ENCODE results near the gene PDCD4. TPM values are rescaled to one million over a fixed set of nuclear protein-coding genes. Genes with fewer than 3 reads are reported as not detected.

The PDCD4 gene
- total and polyA plus RNA-seq, 4 donors: 81.8 to 123 (median 104) TPM

DNA sequence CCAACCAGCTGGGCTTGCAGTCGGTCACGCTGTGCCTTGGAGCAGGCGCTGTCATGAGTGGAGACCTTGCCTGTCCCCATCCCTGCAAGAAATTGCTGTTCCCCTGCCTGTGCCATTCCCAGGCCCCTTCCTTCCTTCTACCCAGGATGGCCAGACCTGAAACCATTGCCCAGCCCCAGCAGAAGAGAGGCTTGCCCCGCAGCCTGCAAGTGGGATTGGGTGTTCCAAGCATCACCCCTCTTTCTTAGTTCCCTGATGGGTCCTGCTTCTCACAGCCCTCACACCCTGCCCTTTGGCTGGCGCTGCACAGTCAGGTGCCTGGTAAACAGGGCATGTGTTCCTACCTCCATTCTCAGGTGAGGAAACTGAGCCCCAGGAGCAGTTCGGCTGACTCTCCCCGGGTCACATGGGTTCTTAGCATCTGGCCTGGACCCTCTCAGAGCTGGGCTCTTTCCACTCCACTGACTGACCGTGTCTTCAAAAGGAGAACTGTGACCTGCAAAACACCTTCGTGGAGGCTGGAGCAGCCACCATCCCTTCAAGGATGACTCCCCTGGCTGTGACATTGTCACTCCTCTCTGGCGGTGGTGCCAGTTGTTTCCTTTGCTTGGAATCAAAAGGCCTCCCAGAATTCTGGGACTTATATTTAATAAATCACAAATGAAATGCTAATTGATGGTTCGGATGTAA is 41.9 kb upstream of the PDCD4 start:
- Histone ChIP-seq H3K4me1 (ENCODE audit: control insufficient read depth, insufficient read depth, low read length) (peaks cover 15% of the 10 kb centered on the region), H3K27ac (ENCODE audit: low read depth, low read length) (no peak overlapping the region), H3K9me3 (ENCODE audit: control insufficient read depth, insufficient read depth, low read length) (no peaks in the 10 kb centered on the region), H3K27me3 (ENCODE audit: control insufficient read depth, insufficient read depth, low read length) (no peaks in the 10 kb centered on the region), H3K36me3 (ENCODE audit: control insufficient read depth, insufficient read depth, low read length) (no peaks in the 10 kb centered on the region), H3K4me3 (ENCODE audit: low read depth, low read length) (no peak overlapping the region)
- 79% methylated on average over 9 of the region's 11 CpGs for WGBS (ENCODE audit: insufficient coverage)
- DNase-seq (ENCODE audit: low read depth in 4 of 6, low spot score in 6 of 6): no peak

DNA sequence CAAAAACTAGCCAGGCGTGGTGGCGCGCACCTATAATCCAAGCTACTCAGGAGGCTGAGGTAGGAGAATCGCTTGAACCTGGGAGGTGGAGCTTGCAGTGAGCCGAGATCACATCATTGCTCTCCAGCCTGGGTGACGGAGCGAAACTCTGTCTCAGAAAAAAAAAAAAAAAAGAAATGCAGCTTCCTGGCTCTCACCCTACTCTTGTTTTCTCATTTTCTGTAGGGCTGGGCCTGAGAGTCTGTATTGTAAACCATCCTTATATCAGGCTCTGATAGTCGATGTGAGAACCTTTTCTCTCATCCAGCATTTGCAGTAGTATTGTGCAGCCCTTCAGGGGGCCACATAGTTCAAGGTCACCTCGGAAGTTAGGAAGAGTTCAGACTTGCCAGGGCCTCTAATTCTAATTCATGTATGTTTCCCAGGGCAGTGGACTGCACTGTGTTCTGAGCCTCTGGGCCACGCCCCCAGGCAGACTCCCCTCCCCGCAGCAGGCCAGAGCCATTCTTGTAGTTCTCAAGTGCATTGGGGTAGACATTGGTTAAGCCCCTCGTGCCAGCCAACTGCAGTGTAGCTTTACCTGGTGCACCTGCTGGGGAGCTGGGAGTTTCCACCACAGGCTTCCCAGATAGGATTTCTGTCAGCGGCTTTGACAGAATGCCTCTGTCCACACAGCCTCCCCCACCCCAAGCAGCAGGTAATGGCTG is 38.3 kb upstream of the PDCD4 start:
- no peak overlapping the region for H3K4me3 ChIP-seq (ENCODE audit: low read depth, low read length)

GRCh38 chr10:110833941-110834628 is 37.6 kb upstream of the PDCD4 start:
- no peaks in the 10 kb centered on the region for H3K9me3 ChIP-seq (ENCODE audit: control insufficient read depth, insufficient read depth, low read length)
- peaks cover 20% of the 10 kb centered on the region for H3K4me1 ChIP-seq (ENCODE audit: control insufficient read depth, insufficient read depth, low read length)
- 96% methylated on average over 10 of the region's 14 CpGs for WGBS (ENCODE audit: insufficient coverage)

More for the DNA sequence above, 38.3 kb upstream of the PDCD4 start:
- Histone ChIP-seq H3K27ac (ENCODE audit: low read depth, low read length) (no peak overlapping the region), H3K9me3 (ENCODE audit: control insufficient read depth, insufficient read depth, low read length) (no peaks in the 10 kb centered on the region), H3K27me3 (ENCODE audit: control insufficient read depth, insufficient read depth, low read length) (no peaks in the 10 kb centered on the region), H3K4me1 (ENCODE audit: control insufficient read depth, insufficient read depth, low read length) (peaks cover 23% of the 10 kb centered on the region), H3K36me3 (ENCODE audit: control insufficient read depth, insufficient read depth, low read length) (no peaks in the 10 kb centered on the region)
- DNase-seq (ENCODE audit: low read depth in 4 of 6, low spot score in 6 of 6): no peak
- WGBS (ENCODE audit: insufficient coverage): 88% methylated on average over 9 of the region's 13 CpGs

DNA sequence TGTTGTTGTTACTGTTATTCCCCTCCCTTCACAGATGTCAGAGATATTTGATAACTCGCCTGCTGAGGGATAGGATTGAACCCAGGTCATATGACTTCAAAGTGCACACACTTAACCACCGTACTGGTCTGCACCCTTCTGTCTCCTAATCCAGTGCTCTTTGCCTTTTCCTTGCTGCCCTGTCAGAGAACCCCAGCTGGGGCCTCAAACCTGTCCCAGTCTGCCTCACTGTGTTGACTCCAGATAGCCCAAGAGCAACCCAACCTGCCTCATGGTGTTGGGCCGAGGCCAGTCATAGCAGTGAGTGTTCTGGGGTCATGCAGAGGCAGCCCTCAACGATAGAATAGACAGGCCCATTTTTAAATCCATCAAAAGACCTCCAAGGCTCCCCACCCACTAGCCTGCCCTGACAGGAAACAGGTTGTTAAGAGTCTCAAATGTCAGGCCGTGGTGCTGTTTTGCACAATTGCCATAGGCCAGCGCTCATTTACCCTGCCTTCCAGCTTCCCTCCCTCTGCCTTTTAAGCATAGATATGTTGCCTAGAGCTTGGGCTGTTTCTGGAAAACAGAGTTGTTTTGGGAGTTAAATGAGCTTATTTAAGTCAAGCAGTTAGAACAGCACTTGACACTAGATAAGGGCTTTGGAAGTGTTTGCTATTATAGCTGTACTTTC is 37.0 kb upstream of the PDCD4 start:
- Histone ChIP-seq H3K4me3 (ENCODE audit: low read depth, low read length) (no peak overlapping the region), H3K4me1 (ENCODE audit: control insufficient read depth, insufficient read depth, low read length) (peaks cover 15% of the 10 kb centered on the region), H3K9me3 (ENCODE audit: control insufficient read depth, insufficient read depth, low read length) (no peaks in the 10 kb centered on the region), H3K36me3 (ENCODE audit: control insufficient read depth, insufficient read depth, low read length) (no peaks in the 10 kb centered on the region), H3K27ac (ENCODE audit: low read depth, low read length) (no peak overlapping the region), H3K27me3 (ENCODE audit: control insufficient read depth, insufficient read depth, low read length) (no peaks in the 10 kb centered on the region)
- WGBS (ENCODE audit: insufficient coverage): 40% methylated on average over 3 of the region's 6 CpGs
- peak in 1 of 6 donors; percentile 52 for DNase-seq (ENCODE audit: low read depth in 4 of 6, low spot score in 6 of 6)

More at GRCh38 chr10:110833941-110834628, 37.6 kb upstream of the PDCD4 start:
- H3K4me3 ChIP-seq (ENCODE audit: low read depth, low read length): no peak overlapping the region
- no peak overlapping the region for H3K27ac ChIP-seq (ENCODE audit: low read depth, low read length)
- no peaks in the 10 kb centered on the region for H3K27me3 ChIP-seq (ENCODE audit: control insufficient read depth, insufficient read depth, low read length)
- no peaks in the 10 kb centered on the region for H3K36me3 ChIP-seq (ENCODE audit: control insufficient read depth, insufficient read depth, low read length)
- DNase-seq (ENCODE audit: low read depth in 4 of 6, low spot score in 6 of 6): no peak

DNA sequence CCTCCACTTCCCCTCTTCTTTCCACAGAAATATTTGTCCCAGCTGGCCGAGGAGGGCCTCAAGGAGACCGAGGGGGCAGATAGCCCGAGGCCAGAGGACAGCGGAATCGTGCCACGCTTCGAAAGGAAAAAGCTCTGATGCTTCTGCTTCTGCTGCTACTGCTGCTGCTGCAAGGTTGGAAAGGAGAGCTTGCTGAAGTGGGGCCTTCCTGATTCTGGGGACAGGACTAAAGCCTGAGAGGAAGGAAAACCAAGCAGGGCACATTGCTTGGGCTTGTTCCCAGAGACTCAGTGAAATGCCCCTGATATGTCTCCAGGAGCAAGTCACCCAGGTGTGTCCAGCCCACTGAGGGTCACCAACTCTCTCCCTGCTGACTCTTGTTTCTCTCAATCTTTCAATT is 35.9 kb upstream of the PDCD4 start:
- H3K27me3 ChIP-seq (ENCODE audit: control insufficient read depth, insufficient read depth, low read length): no peaks in the 10 kb centered on the region
- H3K27ac ChIP-seq (ENCODE audit: low read depth, low read length): no peak overlapping the region
- no peaks in the 10 kb centered on the region for H3K36me3 ChIP-seq (ENCODE audit: control insufficient read depth, insufficient read depth, low read length)
- DNase-seq (ENCODE audit: low read depth in 4 of 6, low spot score in 6 of 6): no peak
- H3K9me3 ChIP-seq (ENCODE audit: control insufficient read depth, insufficient read depth, low read length): no peaks in the 10 kb centered on the region
- H3K4me3 ChIP-seq (ENCODE audit: low read depth, low read length): no peak overlapping the region
- H3K4me1 ChIP-seq (ENCODE audit: control insufficient read depth, insufficient read depth, low read length): peaks cover 15% of the 10 kb centered on the region
- 75% methylated on average over 7 of the region's 7 CpGs for WGBS (ENCODE audit: insufficient coverage)

DNA sequence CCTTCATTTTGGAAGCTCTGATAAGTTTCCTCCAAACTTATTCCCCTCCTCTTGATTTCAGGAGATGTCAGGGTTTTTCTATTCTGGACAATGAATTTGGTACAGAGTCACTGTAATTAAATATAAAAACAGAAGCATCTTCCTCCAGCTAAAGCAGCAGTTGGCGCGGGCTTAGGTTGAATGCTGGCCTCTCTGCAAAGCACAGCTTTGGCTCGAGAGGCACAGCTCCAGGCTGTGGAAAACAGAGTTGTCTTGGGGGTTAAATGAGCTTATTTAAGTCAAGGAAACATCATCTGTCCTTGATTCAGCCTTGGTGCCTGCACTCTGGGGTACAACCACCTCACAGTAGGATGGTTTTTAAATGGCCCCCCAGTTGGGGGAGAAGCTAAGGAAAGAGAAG is 35.0 kb upstream of the PDCD4 start:
- Histone ChIP-seq H3K27ac (ENCODE audit: low read depth, low read length) (no peak overlapping the region), H3K9me3 (ENCODE audit: control insufficient read depth, insufficient read depth, low read length) (no peaks in the 10 kb centered on the region), H3K4me3 (ENCODE audit: low read depth, low read length) (no peak overlapping the region), H3K36me3 (ENCODE audit: control insufficient read depth, insufficient read depth, low read length) (no peaks in the 10 kb centered on the region), H3K27me3 (ENCODE audit: control insufficient read depth, insufficient read depth, low read length) (no peaks in the 10 kb centered on the region), H3K4me1 (ENCODE audit: control insufficient read depth, insufficient read depth, low read length) (peaks cover 15% of the 10 kb centered on the region)
- no peak for DNase-seq (ENCODE audit: low read depth in 4 of 6, low spot score in 6 of 6)
- WGBS (ENCODE audit: insufficient coverage): 67% methylated on average over 1 of the region's 3 CpGs

DNA sequence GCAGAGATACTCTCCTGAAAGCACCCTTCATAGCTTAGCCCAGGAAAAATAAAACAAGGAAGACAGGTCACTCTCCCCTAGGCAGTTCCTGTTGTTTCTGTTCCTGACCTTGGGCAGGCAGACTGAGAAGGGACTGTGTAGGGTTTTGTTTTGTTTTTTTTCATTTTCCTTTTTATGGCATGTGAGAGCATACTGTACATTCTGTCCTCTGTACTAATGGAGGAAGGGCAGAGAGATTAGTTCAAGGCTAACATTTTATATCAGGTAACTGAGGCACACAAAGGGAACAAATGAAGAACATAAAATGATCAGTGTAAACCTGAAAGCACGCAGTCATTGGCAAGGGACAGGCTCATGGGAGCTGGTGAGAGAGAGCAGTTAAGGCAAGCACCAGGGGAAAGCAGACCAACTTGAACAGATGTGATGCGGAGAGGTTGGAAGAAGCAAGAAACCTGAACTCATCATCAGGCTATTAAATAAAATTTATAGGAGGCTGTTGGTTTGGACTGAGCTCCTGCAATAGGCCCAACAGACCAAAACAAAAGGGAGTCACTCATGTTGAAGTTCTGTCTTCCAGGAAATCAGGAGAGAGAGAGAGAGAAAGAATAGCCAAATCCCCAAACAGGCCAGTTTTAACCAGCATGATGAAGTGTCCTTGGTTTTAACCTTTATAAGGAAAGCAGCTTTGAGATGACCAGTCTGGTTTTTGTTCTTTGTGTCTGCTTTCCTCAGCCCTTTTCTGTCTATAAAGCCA is 34.1 kb upstream of the PDCD4 start:
- DNase-seq (ENCODE audit: low read depth in 4 of 6, low spot score in 6 of 6): no peak
- no peak overlapping the region for H3K4me3 ChIP-seq (ENCODE audit: low read depth, low read length)
- no peaks in the 10 kb centered on the region for H3K36me3 ChIP-seq (ENCODE audit: control insufficient read depth, insufficient read depth, low read length)
- H3K27ac ChIP-seq (ENCODE audit: low read depth, low read length): peak overlapping the region; percentile 10
- H3K9me3 ChIP-seq (ENCODE audit: control insufficient read depth, insufficient read depth, low read length): no peaks in the 10 kb centered on the region
- 77% methylated on average over 1 of the region's 2 CpGs for WGBS (ENCODE audit: insufficient coverage)
- H3K4me1 ChIP-seq (ENCODE audit: control insufficient read depth, insufficient read depth, low read length): peaks cover 15% of the 10 kb centered on the region
- no peaks in the 10 kb centered on the region for H3K27me3 ChIP-seq (ENCODE audit: control insufficient read depth, insufficient read depth, low read length)

GRCh38 chr10:110840225-110840922 is 31.4 kb upstream of the PDCD4 start:
- H3K4me3 ChIP-seq (ENCODE audit: low read depth, low read length): no peak overlapping the region
- H3K9me3 ChIP-seq (ENCODE audit: control insufficient read depth, insufficient read depth, low read length): no peaks in the 10 kb centered on the region
- H3K4me1 ChIP-seq (ENCODE audit: control insufficient read depth, insufficient read depth, low read length): peaks cover 11% of the 10 kb centered on the region
- no peak for DNase-seq (ENCODE audit: low read depth in 4 of 6, low spot score in 6 of 6)
- no peak overlapping the region for H3K27ac ChIP-seq (ENCODE audit: low read depth, low read length)
- H3K27me3 ChIP-seq (ENCODE audit: control insufficient read depth, insufficient read depth, low read length): no peaks in the 10 kb centered on the region
- 85% methylated on average over 4 of the region's 5 CpGs for WGBS (ENCODE audit: insufficient coverage)
- no peaks in the 10 kb centered on the region for H3K36me3 ChIP-seq (ENCODE audit: control insufficient read depth, insufficient read depth, low read length)
